ENCODE measurements around the gene ABCA6.
"Not testable (repeated sequence)": the region's sequence is repeated elsewhere in the genome, so short reads cannot be mapped to it uniquely, and the experiment has no call there.

ABCA6 gene

DNA sequence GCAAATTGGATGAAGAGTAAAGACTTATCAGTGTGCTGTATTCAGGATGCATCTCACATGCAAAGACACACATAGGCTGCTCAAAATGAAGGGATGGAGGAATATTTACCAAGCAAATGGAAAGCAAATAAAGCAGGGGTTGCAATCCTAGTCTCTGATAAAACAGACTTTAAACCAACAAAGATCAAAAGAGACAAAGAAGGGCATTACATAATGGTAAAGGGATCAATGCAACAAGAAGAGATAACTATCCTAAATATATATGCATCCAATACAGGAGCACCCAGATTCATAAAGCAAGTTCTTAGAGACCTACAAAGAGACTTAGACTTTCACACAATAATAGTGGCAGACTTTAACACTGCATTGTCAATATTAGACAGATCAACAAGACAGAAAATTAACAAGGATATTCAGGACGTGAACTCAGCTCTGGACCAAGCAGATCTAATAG, 68.9 kb downstream of the ABCA6 start:
- not testable (repeated sequence) for DNase-seq

- not testable (repeated sequence) for DNase-seq
Observed at GRCh38 chr17:69071233-69071586, 70.5 kb downstream of the ABCA6 start.

DNA sequence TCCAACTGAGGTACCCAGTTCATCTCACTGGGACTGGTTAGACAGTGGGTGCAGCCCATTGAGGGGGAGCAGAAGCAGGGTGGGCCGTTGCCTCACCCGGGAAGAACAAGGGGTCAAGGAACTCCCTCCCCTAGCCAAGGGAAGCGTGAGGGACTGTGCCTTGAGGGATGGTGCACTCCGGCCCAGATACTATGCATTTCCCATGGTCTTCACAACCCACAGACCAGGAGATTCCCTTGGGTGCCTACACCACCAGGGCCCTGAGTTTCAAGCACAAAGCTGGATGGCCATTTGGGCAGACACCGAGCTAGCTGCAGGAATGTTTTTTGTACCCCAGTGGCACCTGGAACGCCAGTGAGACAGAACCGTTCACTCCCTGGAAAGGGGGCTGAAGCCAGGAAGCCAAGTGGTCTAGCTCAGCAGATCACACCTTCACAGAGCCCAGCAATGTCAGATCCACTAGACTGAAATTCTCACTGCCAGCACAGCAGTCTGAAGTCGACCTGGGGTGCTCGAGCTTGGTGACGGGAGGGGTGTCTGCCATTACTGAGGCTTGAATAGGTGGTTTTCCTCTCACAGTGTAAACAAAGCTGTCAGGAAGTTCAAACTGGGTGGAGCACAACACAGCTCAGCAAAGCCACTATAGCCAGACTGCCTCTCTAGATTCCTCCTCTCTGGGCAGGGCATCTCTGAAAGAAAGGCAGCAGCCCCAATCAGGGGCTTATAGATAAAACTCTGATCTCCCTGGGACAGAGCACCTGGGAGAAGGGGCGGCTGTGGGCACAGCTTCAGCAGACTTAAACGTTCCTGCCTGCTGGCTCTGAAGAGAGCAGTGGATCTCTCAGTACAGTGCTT, 71.1 kb downstream of the ABCA6 start:
- DNase-seq, result not testable (repeated sequence)

DNA sequence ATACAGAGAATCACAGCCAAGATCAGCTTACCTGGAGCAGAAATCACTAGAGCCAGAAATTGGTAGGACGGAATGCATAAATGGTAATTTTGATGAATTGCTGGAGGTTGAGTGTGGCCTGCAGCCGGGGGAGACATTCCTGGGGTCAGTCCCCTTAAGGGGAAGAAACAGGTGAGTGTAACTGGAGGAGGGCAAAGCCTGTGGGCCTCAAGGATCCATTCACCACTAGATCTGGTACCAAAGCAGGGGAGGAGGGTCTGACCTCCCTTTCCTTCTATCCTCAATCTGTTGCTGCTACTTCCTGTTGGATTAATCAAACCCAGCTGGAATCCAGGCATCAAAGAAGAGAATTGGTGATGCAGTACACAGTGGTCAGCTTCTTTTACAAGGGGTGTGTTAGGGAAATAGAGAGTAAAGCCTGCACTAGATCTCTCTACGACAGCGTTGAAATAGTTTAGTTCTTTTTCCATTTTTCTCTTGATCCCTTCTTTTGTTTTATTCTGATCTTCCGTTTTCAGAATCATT, 72.4 kb downstream of the ABCA6 start:
- no peak for DNase-seq

DNA sequence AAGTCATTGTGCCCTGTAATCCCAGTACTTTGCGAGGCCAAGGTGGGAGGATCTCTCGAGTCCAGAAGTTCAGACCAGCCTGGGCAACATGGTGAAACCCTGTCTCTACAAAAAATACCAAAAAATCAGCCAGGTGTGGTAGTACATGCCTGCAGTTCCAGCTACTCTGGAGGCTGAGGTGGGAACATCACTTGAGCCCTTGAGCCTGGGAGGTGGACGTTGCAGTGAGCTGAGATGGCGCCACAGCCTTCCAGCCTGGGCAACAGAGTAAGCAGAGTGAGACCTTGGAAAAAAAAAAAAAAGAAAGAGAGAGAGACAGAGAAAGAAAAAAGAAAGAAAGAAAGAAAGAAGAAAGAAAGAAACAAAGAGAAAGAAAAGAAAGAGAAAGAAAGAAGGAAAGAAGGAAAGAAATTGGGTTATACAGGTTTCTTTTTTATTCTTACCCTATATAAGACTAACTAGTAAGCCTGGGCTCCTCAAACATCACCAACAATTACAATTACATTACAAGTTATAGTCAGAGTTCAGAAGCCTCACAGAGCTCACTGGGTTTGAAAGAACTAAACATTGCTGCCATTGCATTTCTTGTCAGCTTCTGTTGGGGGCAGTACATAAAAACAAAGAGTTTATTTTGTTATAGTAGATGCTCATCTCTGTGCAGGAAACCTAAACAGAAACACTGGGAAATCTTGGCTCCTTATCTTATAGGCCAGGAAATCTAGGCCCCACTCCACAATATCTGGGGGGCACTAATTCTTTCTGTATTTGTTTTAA, 74.2 kb downstream of the ABCA6 start:
- no peak for DNase-seq

DNA sequence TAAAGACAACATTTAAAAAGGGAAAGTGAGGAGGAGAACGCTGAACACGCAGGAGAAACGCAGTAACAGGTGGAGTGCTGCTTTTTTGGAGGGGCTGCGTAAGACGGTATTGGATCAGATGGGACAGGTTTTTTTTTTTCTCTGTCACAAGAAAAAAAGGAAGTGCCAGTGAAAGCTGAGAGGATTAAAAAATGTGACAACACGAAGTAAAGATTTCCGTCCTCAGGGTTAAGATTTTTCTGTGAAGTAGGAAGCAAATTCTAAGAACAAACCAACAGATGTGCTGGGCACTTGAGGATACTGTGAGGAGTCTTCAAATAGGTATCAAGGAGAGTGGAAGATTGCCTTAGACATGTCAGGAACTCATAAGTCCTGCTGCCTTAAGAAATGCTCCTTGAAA, 75.2 kb downstream of the ABCA6 start:
- no peak for DNase-seq

DNA sequence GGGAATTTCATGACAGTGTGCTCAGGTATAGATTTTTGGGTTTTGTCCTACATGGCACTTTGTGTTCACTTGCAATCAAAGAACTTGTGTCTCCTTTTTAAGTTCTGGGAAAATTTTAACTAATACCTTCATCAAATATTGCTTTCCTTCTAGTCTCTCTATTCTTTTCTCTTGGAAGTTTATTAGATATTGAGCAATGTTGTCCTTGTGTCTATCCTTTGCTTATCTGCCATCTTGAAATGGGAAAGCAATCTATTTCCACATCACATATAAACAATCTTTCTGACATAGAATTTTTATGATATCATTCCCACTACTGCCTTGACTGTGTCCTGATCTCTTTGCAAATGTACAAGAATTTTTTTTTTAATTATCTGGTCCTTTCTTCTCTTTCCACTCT, 76.6 kb downstream of the ABCA6 start:
- no peak for DNase-seq

DNA sequence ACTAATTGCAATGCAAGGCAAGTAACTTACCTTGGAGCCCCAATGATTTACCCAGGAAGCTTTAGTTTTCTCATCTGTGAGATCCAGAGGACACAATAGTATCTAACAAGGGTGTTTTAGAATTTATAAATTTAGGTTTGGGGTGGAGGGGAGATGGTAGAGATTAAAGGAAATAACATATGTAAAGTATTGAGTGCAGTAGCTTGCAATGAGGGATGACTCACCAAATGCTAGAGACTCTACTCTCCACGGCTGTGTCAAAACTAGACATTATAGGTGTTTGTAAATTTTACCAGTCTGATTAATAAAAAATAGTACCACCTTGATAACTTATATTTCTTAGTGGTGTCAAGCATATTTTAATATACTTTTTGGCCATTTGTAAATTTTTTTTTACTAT, 77.2 kb downstream of the ABCA6 start:
- DNase-seq, result no peak

GRCh38 chr17:69064001-69064400, 77.7 kb downstream of the ABCA6 start:
- no peak for DNase-seq

DNA sequence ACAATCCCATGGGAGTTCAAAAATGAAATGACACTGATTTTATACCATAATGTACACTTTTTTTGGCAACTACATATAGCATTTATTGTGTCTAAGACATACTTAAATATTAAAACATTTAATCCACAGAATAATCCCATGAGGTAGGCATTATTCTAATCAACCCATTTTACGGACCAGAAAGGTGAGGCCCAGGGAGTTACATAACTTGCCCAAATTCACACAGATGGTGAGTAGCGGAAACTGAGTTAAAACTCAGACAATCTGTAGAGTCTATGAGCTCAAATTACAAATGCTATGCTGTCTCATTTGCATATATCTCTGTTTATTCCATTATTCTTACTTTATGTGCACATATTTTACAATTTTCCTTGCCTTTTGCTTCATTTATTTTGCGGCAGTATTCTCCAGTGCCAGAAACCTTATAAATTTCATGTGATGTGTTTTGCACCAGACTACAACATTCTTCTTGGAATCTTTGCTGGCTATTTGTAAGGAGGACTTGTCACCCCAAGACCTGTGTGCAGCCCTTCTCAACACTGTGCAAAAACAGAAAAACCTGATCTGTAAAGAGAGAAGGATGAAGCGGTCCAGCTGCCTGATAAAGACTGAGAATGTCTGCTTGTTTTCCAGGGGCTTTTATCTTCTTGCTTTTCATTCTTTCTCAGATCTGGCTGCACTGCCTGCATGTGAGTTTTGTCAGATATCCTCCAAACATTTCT, 78.7 kb downstream of the ABCA6 start:
- no peak for DNase-seq

GRCh38 chr17:69061721-69062556, 79.8 kb downstream of the ABCA6 start:
- DNase-seq, result no peak

- DNase-seq, result no peak
Observed at GRCh38 chr17:69060822-69061221, 80.9 kb downstream of the ABCA6 start, which contains the start of gene ABCA9. ABCA9 (minus strand) TSS chr17:69060927; CDS start chr17:69051126, 9,801 bp downstream.

DNA sequence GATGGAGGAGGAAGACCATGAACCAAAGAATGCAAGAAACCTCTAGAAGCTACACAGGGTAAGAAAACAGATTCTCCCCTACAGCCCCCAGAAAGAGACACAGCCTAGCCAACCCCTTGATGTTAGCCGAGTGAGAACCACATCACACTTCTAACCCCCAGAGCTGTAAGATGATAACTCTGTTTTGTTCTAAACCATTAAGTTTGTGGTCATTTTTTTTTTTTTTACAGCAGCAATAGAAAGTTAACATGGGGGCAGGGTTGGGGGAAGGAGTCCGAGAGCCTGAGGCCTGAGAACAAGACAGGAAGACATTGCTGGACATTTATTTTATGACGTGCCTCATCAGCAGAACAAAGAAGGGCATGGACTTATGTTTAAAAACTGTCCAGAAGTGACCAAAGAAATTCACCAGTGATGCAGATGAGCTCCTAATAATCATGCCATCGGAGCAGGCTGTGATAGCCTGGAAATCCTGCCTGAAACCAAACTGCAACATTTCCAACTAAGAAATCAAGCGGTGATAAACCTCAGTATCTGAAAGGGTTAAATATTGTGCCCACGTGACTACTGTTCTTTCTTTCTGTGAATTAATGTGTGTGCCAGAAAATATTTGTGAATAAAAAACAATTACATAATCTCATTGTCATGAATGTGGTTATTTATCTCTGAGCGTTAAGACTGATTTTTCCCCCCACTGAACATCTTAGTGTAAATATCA, 82.1 kb downstream of the ABCA6 start:
- no peak for DNase-seq

GRCh38 chr17:69058165-69058564, 83.5 kb downstream of the ABCA6 start:
- DNase-seq, result no peak

DNA sequence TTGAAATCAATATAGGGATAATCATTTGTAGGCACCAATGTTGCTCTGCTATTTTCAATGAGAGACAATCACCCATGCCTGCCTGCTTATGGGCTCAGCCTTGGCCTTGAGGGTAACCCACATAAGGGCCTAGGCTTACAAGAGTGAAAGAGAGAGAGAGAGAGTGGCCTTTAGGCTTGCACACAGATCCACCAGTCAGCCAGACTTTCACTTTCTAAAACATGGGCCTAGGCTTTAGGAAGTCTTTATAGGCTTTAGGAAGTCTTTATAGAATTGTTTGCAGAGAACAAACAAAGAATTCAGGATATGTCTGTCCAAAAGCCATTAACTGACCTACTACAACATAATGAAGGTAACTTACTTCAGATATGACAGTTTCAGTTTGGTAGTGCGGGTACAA, 84.4 kb downstream of the ABCA6 start:
- DNase-seq, result no peak

- DNase-seq, result no peak
Observed at GRCh38 chr17:69056179-69056823, 85.4 kb downstream of the ABCA6 start.

DNA sequence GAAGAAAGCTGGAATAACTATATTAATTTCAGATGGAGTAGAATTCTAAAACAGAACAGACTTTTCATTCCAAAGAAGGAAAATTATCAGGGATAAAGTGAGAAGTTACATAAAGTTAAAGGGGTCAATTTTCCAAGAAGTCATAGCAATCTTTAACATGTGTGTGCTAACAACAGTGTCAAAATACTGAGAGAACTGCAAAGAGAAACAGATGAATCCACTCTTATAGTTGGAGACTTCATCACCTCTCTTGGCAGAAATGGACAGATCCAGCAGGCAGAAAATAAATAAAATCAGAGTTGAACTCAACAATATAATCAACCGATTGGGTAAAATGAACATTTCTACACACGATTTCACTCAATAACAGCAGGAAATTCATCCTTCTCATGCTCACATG, 86.4 kb downstream of the ABCA6 start:
- no peak for DNase-seq

DNA sequence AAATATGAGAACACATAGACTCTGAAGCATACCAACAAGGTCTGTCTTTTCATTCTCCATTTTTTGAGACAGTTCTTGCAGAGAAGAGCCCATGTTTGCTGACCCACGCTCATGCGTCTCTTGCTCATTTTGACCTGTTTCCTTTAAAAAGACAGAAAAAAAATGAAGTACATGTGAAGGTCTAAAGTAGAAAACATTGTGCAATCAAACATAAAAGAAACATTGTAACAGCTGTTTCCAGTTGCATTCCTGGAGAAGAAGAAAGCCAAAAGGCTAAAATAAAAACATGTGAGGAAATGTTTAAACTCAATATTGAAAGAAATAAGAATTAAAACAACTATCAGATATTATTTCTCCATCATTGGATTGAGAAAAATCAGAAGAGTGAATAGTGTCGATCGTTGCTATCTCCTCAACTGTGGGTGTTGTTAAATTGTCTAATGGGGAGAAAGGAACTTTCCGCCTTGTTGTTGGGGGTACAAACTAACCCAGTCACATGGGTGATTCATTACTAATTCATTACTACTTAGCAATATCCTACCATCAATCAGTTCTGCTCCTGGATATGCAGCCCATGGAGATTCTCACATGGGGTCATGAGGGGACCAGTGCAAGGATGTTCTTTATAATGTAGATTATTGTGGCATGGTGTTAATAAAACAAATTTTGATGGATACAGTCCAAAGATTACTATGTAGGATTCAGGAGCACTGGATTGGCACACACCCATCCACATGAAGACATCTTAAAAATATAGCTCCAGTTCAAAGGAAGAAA, 90.5 kb downstream of the ABCA6 start:
- DNase-seq, result no peak

DNA sequence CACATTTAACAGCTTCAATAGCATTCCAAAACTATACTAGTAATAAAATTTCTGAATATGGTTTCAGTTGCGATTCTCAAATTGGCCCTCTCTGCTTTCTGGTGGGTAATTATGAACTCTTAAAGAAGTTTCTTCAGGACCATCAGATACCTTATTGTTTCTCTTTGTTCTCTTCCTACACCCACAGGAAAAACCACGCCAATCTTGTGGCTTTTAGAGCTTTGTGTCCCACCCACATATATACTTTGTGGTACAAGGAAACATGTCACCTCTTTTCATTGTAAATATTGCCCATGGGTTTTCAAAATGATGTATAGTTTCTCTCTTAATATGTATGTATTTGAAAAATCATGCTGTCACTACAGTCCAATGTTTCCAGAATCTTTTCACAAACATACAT, 93.1 kb downstream of the ABCA6 start:
- no peak for DNase-seq
